ENCODE measurements around the gene CMTM1. TPM values are rescaled to one million over a fixed set of nuclear protein-coding genes. Genes with fewer than 3 reads are reported as not detected.

The CMTM1 gene
- total and polyA plus RNA-seq, 7 donors, result 0.71 to 3.0 (median 1.3) TPM; not detected in 2

GRCh38 chr16:66519482-66520373 lies 46.5 kb upstream of the CMTM1 start:
- WGBS, 2 donors, result 87 to 94% methylated on average over 11 of the region's 11 CpGs
- Histone ChIP-seq H3K4me1 (peaks cover 0 to 58% (median 40%) of the 10 kb centered on the region in 4 donors), H3K4me3 (no peak overlapping the region)

GRCh38 chr16:66520406-66521170 lies 45.7 kb upstream of the CMTM1 start:
- Histone ChIP-seq H3K4me3 (no peak overlapping the region), H3K27me3 (no peaks in the 10 kb centered on the region), H3K27ac (peak overlapping the region; percentile 47 to 88 (median 60)), H3K9me3 (no peaks in the 10 kb centered on the region), H3K4me1 (peaks cover 0 to 52% (median 38%) of the 10 kb centered on the region in 4 donors), H3K36me3 (peaks cover 5 to 22% (median 11%) of the 10 kb centered on the region in 4 donors)
- peak in 1 of 4 donors; percentile 32 for TF ChIP-seq POLR2AphosphoS5 (IDR thresholded peaks at IDR 0.05)
- no peak for TF ChIP-seq EP300 (IDR thresholded peaks at IDR 0.05)
- intact Hi-C loops (cut with DNase I), result no loop called here
- no peak for DNase-seq
- WGBS, 2 donors, result 78 to 85% methylated on average over 14 of the region's 14 CpGs

More at GRCh38 chr16:66519482-66520373, 46.5 kb upstream of the CMTM1 start:
- intact Hi-C loops (cut with DNase I), result no loop called here
- Histone ChIP-seq H3K9me3 (no peaks in the 10 kb centered on the region), H3K27me3 (no peaks in the 10 kb centered on the region), H3K27ac (peak overlapping the region; percentile 47 to 88 (median 60)), H3K36me3 (peaks cover 0 to 13% (median 4%) of the 10 kb centered on the region in 4 donors)
- TF ChIP-seq CTCF (IDR thresholded peaks at IDR 0.05) (no peak), POLR2AphosphoS5 (IDR thresholded peaks at IDR 0.05) (no peak), POLR2A (IDR thresholded peaks at IDR 0.05) (no peak), EP300 (IDR thresholded peaks at IDR 0.05) (no peak)
- DNase-seq, result no peak

- H3K27me3 ChIP-seq, result no peaks in the 10 kb centered on the region
- WGBS, 2 donors, result 90 to 91% methylated on average over 5 of the region's 5 CpGs
- H3K36me3 ChIP-seq, result peaks cover 9 to 28% (median 14%) of the 10 kb centered on the region in 4 donors
- H3K4me3 ChIP-seq, result no peak overlapping the region
- H3K9me3 ChIP-seq, result no peaks in the 10 kb centered on the region
- no peak for DNase-seq
- intact Hi-C loops (cut with DNase I), result no loop called here
- TF ChIP-seq POLR2AphosphoS5 (IDR thresholded peaks at IDR 0.05) (no peak), EP300 (IDR thresholded peaks at IDR 0.05) (no peak), CTCF (IDR thresholded peaks at IDR 0.05) (no peak), POLR2A (IDR thresholded peaks at IDR 0.05) (no peak)
- peak overlapping the region; percentile 39 to 63 (median 50) for H3K27ac ChIP-seq
- peaks cover 0 to 45% (median 31%) of the 10 kb centered on the region in 4 donors for H3K4me1 ChIP-seq
These were observed 45.0 kb upstream of the CMTM1 start for GRCh38 chr16:66521252-66521713.

GRCh38 chr16:66521951-66522771 lies 44.1 kb upstream of the CMTM1 start:
- DNase-seq, result no peak
- peak overlapping the region; percentile 35 to 63 (median 50) for H3K27ac ChIP-seq
- intact Hi-C loops (cut with DNase I), result no loop called here
- peaks cover 0 to 37% (median 22%) of the 10 kb centered on the region in 4 donors for H3K4me1 ChIP-seq
- H3K27me3 ChIP-seq, result no peaks in the 10 kb centered on the region
- WGBS, 2 donors, result 58 to 81% methylated on average over 17 of the region's 17 CpGs
- peaks cover 9 to 37% (median 14%) of the 10 kb centered on the region in 4 donors for H3K36me3 ChIP-seq
- no peak overlapping the region for H3K4me3 ChIP-seq
- TF ChIP-seq CTCF (IDR thresholded peaks at IDR 0.05) (no peak), EP300 (IDR thresholded peaks at IDR 0.05) (no peak), POLR2AphosphoS5 (IDR thresholded peaks at IDR 0.05) (no peak), POLR2A (IDR thresholded peaks at IDR 0.05) (no peak)
- no peaks in the 10 kb centered on the region for H3K9me3 ChIP-seq

Measured in sigmoid colon (tissue), 7 donors.